BLaER1 treated with 17β-estradiol and CSF1 and Interleukin-3, amounts not matched to agents 10 nM and 100 nM (cell line): Measurements from ENCODE around the gene RFC2.
A peak's percentile ranks its signal among the peaks of the same experiment; 100 is the strongest.

Source experiments
- H3K27ac ChIP-seq, 11 experiments: shearing (Covaris generic); formaldehyde crosslinking; 2 replicates each; pipeline ENCODE4 v1.8.1; 2022
- H3K27me3 ChIP-seq, 11 experiments: shearing (Covaris generic); formaldehyde crosslinking; 2 replicates each; pipeline ENCODE4 v1.8.1; 2022
- H3K36me3 ChIP-seq, 11 experiments: shearing (Covaris generic); formaldehyde crosslinking; 2 replicates each; pipeline ENCODE4 v1.8.1; 2022
- H3K4me1 ChIP-seq, 10 experiments: shearing (Covaris generic); formaldehyde crosslinking; 2 replicates each; pipeline ENCODE4 v1.8.1; 2022
- H3K4me2 ChIP-seq, 11 experiments: shearing (Covaris generic); formaldehyde crosslinking; 2 replicates each; pipeline ENCODE4 v1.8.1; 2022
- H3K4me3 ChIP-seq, 10 experiments: shearing (Covaris generic); formaldehyde crosslinking; 2 replicates each; pipeline ENCODE4 v1.8.1; 2022
- H3K9ac ChIP-seq, 11 experiments: shearing (Covaris generic); formaldehyde crosslinking; 2 replicates each; pipeline ENCODE4 v1.8.1; 2022
- H3K9me3 ChIP-seq, 11 experiments: shearing (Covaris generic); formaldehyde crosslinking; replicated peaks in 1 of 11; 2 replicates each; pipeline ENCODE4 v1.8.1; 2022
- H4K20me1 ChIP-seq, 11 experiments: shearing (Covaris generic); formaldehyde crosslinking; 2 replicates each; pipeline ENCODE4 v1.8.1; 2022
- Cebpa-rat ChIP-seq, 11 experiments: shearing (Covaris generic); IDR thresholded peaks; 2 replicates each; pipeline ENCODE4 v1.8.1; 2022

The RFC2 gene

DNA sequence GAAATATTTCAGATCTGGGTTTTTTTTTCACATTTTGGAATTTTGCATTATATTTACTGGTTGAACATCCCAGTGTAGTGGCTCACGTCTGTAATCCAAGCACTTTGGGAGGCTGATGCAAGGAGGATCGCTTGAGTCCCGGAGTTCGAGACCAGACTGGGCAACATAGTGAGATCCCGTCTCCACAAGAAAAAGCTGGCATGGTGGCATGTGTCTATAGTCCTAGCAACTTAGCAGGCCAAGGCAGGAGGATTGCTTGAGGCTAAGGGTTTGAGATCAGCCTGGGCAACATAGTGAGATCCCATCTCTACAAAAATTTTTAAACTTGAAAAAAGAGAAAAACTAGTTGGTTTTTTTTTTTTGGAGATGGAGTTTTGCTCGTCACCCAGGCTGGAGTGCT lies 6.0 kb downstream of the RFC2 start:
- Histone ChIP-seq H3K9ac (peak overlapping the region in 3 of 11 experiments; percentile 2 to 34 (median 8); a peak in 3 of 22 replicates), H3K4me2 (no peak overlapping the region), H4K20me1 (peaks cover 0 to 11% (median 0%) of the 10 kb centered on the region in 11 experiments; a peak in 3 of 22 replicates), H3K36me3 (peaks cover 68 to 99% (median 92%) of the 10 kb centered on the region in 11 experiments), H3K4me3 (no peak overlapping the region), H3K27me3 (no peaks in the 10 kb centered on the region), H3K4me1 (peaks cover 21 to 73% (median 35%) of the 10 kb centered on the region in 10 experiments), H3K9me3 (no peaks in the 10 kb centered on the region), H3K27ac (no peak overlapping the region)
- no peak for TF ChIP-seq Cebpa-rat (IDR thresholded peaks at IDR 0.05)

DNA sequence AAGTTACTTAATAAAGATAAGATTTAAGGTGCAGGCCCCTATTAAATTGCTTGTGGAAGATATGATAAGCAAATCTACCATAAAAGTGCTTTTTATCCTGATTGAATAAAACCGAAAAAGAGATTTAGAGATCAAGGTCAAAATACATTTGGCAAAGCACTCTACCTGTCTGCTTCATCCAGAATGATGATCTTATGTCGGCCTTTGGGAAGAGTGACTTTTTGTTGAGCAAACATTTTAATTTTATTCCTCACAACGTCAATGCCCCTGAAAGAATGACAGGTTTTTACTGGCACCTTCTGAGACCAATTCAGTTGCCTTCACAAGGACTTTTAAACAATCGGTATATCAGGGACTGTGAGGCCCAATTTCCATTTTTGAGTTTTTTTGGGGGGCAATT lies 7.7 kb downstream of the RFC2 start:
- H3K27me3 ChIP-seq, result no peaks in the 10 kb centered on the region
- no peak overlapping the region for H3K4me3 ChIP-seq
- 0 out of 22 replicates have a peak overlapping the region, but pooled peaks of 1 of the 11 experiments have one; percentile 3 for H3K4me2 ChIP-seq
- H3K27ac ChIP-seq, result peak overlapping the region in 2 of 11 experiments; percentile 1 to 3; a peak in 1 of 22 replicates
- no peaks in the 10 kb centered on the region for H3K9me3 ChIP-seq
- peak overlapping the region in 4 of 11 experiments; percentile 1 to 41 (median 2); a peak in 1 of 22 replicates for H3K9ac ChIP-seq
- TF ChIP-seq Cebpa-rat (IDR thresholded peaks at IDR 0.05), result no peak
- peaks cover 29 to 79% (median 42%) of the 10 kb centered on the region in 10 experiments for H3K4me1 ChIP-seq
- peaks cover 73 to 96% (median 92%) of the 10 kb centered on the region in 11 experiments for H3K36me3 ChIP-seq
- H4K20me1 ChIP-seq, result peaks cover 0 to 5% (median 0%) of the 10 kb centered on the region in 11 experiments; a peak in 2 of 22 replicates

DNA sequence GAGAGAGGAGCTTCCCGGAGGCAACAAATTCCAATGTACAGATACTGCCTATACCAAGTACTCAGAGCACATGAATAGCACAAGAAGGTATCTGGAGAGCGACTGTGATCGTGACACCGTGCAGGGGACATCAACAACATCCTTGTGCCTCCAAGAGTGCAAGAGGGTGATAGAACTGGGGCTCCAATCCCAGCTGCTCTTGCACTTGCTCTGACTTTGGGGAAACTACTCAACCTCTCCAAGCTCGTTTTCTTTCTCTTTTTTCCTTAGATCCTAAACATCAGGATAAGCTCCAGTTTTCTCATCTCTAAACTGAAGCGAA lies 12.1 kb downstream of the RFC2 start:
- Histone ChIP-seq H3K4me3 (peak overlapping the region; percentile 23 to 53 (median 44); a peak in 16 of 20 replicates), H4K20me1 (peaks cover 0 to 8% (median 0%) of the 10 kb centered on the region in 11 experiments; a peak in 1 of 22 replicates), H3K27ac (peak overlapping the region in 9 of 11 experiments; percentile 72 to 89 (median 85); a peak in 17 of 22 replicates), H3K36me3 (peaks cover 54 to 96% (median 92%) of the 10 kb centered on the region in 11 experiments), H3K9me3 (no peaks in the 10 kb centered on the region), H3K9ac (peak overlapping the region in 10 of 11 experiments; percentile 42 to 80 (median 72); a peak in 18 of 22 replicates), H3K4me2 (peak overlapping the region; percentile 85 to 99 (median 93)), H3K27me3 (no peaks in the 10 kb centered on the region), H3K4me1 (peaks cover 73 to 81% (median 78%) of the 10 kb centered on the region in 10 experiments)
- TF ChIP-seq Cebpa-rat (IDR thresholded peaks at IDR 0.05), result no peak

DNA sequence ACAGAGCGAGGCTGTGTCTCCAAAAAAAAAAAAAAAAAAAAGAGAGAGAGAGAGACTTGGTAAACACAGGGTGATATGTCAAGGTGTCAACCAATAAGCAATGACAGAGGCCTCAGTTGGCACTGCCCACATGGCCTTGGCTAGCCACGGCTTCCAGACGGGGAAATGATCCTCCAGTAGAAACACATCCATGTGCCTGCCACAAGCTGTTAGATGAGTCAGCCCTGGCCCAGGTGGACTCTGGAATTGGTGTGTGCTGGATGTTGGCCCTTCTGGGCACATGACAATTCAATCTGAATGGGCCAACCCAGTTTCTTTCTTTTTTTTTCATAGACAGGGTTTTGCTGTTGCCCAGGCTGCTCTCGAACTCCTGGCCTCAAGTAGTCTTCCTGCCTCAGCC lies 13.7 kb downstream of the RFC2 start:
- no peaks in the 10 kb centered on the region for H3K9me3 ChIP-seq
- H4K20me1 ChIP-seq, result peaks cover 0 to 8% (median 0%) of the 10 kb centered on the region in 11 experiments; a peak in 1 of 22 replicates
- peaks cover 84 to 96% (median 92%) of the 10 kb centered on the region in 10 experiments for H3K4me1 ChIP-seq
- H3K27me3 ChIP-seq, result no peaks in the 10 kb centered on the region
- peaks cover 57 to 95% (median 91%) of the 10 kb centered on the region in 11 experiments for H3K36me3 ChIP-seq
- TF ChIP-seq Cebpa-rat (IDR thresholded peaks at IDR 0.05), result no peak
- H3K27ac ChIP-seq, result peak overlapping the region in 10 of 11 experiments; percentile 72 to 89 (median 84); a peak in 18 of 22 replicates
- peak overlapping the region in 3 of 10 experiments; percentile 7 to 45 (median 28); a peak in 4 of 20 replicates for H3K4me3 ChIP-seq
- H3K9ac ChIP-seq, result peak overlapping the region in 9 of 11 experiments; percentile 46 to 80 (median 74); a peak in 14 of 22 replicates
- peak overlapping the region; percentile 85 to 99 (median 93) for H3K4me2 ChIP-seq

DNA sequence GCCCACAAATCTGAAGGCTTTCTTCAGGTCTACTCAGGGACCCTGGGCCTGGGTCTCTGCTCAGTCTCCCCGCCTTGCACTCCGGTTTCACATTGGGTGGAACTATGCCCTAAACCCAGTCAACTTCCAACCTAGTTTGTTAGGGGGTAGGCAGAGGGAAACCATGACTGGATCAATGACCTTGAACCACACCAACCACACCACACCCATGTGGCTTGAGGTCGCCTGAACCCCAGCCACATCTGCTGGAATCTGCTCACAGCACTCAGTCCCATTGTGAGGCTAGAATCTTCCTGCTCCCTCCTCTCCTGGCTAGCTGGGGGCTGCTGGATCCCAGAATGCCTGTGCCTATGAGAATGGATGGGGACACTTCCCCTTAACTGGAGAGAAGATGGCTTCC lies 17.9 kb downstream of the RFC2 start:
- Histone ChIP-seq H3K4me2 (peak overlapping the region; percentile 74 to 99 (median 92)), H3K9me3 (no peaks in the 10 kb centered on the region), H4K20me1 (peaks cover 0 to 1% (median 0%) of the 10 kb centered on the region in 11 experiments; a peak in 1 of 22 replicates), H3K4me3 (no peak overlapping the region), H3K36me3 (peaks cover 69 to 100% (median 98%) of the 10 kb centered on the region in 11 experiments), H3K27me3 (no peaks in the 10 kb centered on the region), H3K9ac (peak overlapping the region in 6 of 11 experiments; percentile 1 to 43 (median 26); a peak in 4 of 22 replicates), H3K27ac (peak overlapping the region in 8 of 11 experiments; percentile 6 to 89 (median 44); a peak in 13 of 22 replicates), H3K4me1 (peaks cover 67 to 97% (median 88%) of the 10 kb centered on the region in 10 experiments)
- no peak for TF ChIP-seq Cebpa-rat (IDR thresholded peaks at IDR 0.05)

DNA sequence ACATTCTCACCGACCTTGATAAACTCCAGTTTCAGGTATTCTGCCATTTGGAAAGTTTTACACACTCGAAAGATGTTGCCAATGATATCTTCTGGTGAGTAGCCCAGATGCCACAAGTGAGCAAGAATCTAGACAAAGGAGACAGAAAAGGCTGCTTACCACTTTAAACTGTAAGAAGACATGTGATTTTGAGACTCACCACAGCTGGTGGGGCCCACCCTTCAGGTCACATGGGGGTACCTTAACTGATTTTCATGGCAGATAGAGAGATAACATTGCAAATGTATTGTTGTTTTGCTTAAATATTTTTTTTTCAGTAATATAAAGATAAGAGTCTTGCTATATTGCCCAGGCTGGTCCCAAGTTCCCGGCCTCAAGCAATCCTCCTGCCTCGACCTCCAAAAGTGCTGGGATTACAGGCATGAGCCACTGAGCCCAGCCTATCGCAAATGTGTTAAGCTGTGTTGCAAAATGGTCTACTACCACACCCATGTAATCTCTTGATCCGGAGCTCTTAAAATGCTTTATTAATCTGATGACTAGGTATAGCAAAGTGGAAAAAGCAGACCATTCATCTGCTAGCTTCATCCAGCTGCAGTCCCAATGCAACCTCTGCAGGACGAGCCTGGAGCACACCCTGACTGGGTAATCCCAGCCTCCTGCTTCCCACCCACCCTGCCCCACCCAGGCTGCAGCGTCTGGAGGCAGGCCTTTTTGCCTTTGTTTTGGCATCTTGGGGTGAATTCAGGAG lies 18.5 kb downstream of the RFC2 start:
- H3K4me1 ChIP-seq, result peaks cover 67 to 97% (median 88%) of the 10 kb centered on the region in 10 experiments
- peak overlapping the region in 3 of 11 experiments; percentile 2 to 20 (median 20); a peak in 3 of 22 replicates for H3K9ac ChIP-seq
- H3K4me2 ChIP-seq, result peak overlapping the region; percentile 74 to 99 (median 92); a peak in 21 of 22 replicates
- H4K20me1 ChIP-seq, result no peaks in the 10 kb centered on the region
- H3K36me3 ChIP-seq, result peaks cover 69 to 100% (median 97%) of the 10 kb centered on the region in 11 experiments
- H3K27ac ChIP-seq, result peak overlapping the region in 8 of 11 experiments; percentile 12 to 89 (median 30); a peak in 12 of 22 replicates
- no peak overlapping the region for H3K4me3 ChIP-seq
- no peaks in the 10 kb centered on the region for H3K27me3 ChIP-seq
- TF ChIP-seq Cebpa-rat (IDR thresholded peaks at IDR 0.05), result no peak
- H3K9me3 ChIP-seq, result peaks cover 0 to 3% (median 2%) of the 10 kb centered on the region in 11 experiments; a peak in 7 of 22 replicates

DNA sequence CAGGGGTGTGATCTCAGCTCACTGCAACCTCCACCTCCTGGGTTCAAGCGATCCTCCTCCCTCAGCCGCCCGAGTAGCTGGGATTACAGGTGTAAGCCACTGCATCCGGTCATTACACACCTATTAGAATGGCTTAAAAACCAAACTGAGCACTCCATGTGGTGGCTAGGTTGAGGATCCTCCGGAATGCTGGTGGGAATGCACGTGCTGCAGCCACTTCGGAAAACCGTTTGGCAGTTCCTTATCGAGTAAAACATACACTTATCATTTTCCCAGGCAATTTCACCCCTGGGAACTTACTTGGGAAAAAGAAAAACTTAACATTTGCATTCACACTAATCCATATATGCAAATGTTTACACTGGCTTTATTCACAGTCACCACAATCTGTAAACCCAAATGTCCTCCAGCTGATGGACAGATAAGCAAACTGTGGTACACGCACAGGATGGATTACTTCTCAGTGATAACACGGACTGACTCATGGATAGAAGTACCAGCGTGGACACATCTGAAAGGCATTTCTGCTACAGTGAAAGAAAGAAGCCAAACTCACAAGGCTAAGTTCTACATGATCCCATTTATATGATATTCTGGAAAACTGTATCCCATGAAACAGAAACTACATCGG lies 20.4 kb downstream of the RFC2 start:
- no peak for TF ChIP-seq Cebpa-rat (IDR thresholded peaks at IDR 0.05)
- Histone ChIP-seq H3K27me3 (no peaks in the 10 kb centered on the region), H3K4me3 (no peak overlapping the region), H3K4me1 (peaks cover 67 to 97% (median 88%) of the 10 kb centered on the region in 10 experiments), H3K4me2 (peak overlapping the region in 2 of 11 experiments; percentile 24 to 41; a peak in 4 of 22 replicates), H3K9ac (0 out of 22 replicates have a peak overlapping the region, but pooled peaks of 1 of the 11 experiments have one; percentile 4), H3K27ac (peak overlapping the region in 6 of 11 experiments; percentile 23 to 58 (median 42); a peak in 8 of 22 replicates), H4K20me1 (no peaks in the 10 kb centered on the region), H3K36me3 (peaks cover 50 to 99% (median 97%) of the 10 kb centered on the region in 11 experiments), H3K9me3 (peaks cover 0 to 16% (median 5%) of the 10 kb centered on the region in 11 experiments; a peak in 9 of 22 replicates)

DNA sequence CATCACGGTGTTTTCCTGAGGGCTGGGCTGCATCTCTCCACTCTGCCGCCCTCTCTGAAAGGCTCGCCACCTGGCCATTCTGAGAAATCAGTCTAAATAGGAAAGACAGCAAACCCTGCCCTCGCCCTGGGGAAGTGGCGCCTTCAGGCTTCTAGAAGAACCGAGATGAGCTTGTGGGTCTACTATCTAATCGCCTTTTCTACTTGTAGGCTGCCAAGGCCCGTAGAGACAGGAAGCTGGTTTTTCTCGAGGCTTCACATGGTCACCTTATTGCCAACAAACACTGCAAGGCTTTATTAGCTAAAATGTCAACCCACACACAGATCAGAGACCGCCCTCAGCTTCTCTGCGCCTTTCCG lies 23.0 kb downstream of the RFC2 start:
- no peaks in the 10 kb centered on the region for H3K27me3 ChIP-seq
- no peaks in the 10 kb centered on the region for H4K20me1 ChIP-seq
- H3K36me3 ChIP-seq, result peaks cover 42 to 94% (median 86%) of the 10 kb centered on the region in 11 experiments
- no peak for TF ChIP-seq Cebpa-rat (IDR thresholded peaks at IDR 0.05)
- peaks cover 62 to 97% (median 84%) of the 10 kb centered on the region in 10 experiments for H3K4me1 ChIP-seq
- peak overlapping the region; percentile 63 to 90 (median 81) for H3K4me2 ChIP-seq
- H3K9ac ChIP-seq, result peak overlapping the region in 9 of 11 experiments; percentile 7 to 77 (median 73); a peak in 18 of 22 replicates
- no peak overlapping the region for H3K4me3 ChIP-seq
- peak overlapping the region; percentile 33 to 99 (median 97); a peak in 21 of 22 replicates for H3K27ac ChIP-seq
- peaks cover 0 to 16% (median 5%) of the 10 kb centered on the region in 11 experiments; a peak in 9 of 22 replicates for H3K9me3 ChIP-seq
